ENCODE data around the gene SLC17A8.

SLC17A8 gene

GRCh38 chr12:100433701-100434100, 76.8 kb downstream of the SLC17A8 start:
- DNase-seq: no peak

- no peak for DNase-seq
Measured at GRCh38 chr12:100434177-100434576, 77.3 kb downstream of the SLC17A8 start.

GRCh38 chr12:100435957-100436356, 79.1 kb downstream of the SLC17A8 start:
- DNase-seq: no peak

- no peak for DNase-seq
Measured at GRCh38 chr12:100437038-100437841, 80.4 kb downstream of the SLC17A8 start.

- DNase-seq: no peak
Measured at GRCh38 chr12:100439797-100440196, 82.9 kb downstream of the SLC17A8 start.

- DNase-seq: no peak
Measured at GRCh38 chr12:100442403-100442802, 85.5 kb downstream of the SLC17A8 start.

GRCh38 chr12:100443434-100443833, 86.6 kb downstream of the SLC17A8 start:
- DNase-seq: no peak

- no peak for DNase-seq
Measured at GRCh38 chr12:100445081-100445481, 88.2 kb downstream of the SLC17A8 start.

GRCh38 chr12:100447381-100447780, 90.5 kb downstream of the SLC17A8 start:
- no peak for DNase-seq

GRCh38 chr12:100448656-100449055, 91.8 kb downstream of the SLC17A8 start:
- no peak for DNase-seq

- DNase-seq: no peak
Measured at GRCh38 chr12:100450735-100451134, 93.9 kb downstream of the SLC17A8 start.

- no peak for DNase-seq
Measured at GRCh38 chr12:100453951-100454350, 97.1 kb downstream of the SLC17A8 start.

- no peak for DNase-seq
Measured at GRCh38 chr12:100455896-100456295, 99.0 kb downstream of the SLC17A8 start.

- DNase-seq: no peak
Measured at GRCh38 chr12:100458191-100458590, 101.3 kb downstream of the SLC17A8 start.

GRCh38 chr12:100460702-100461101, 103.8 kb downstream of the SLC17A8 start:
- DNase-seq: no peak

- no peak for DNase-seq
Measured at GRCh38 chr12:100461330-100461973, 104.6 kb downstream of the SLC17A8 start.

- no peak for DNase-seq
Measured at GRCh38 chr12:100463661-100464060, 106.8 kb downstream of the SLC17A8 start.

- DNase-seq: no peak
Measured at GRCh38 chr12:100464529-100464928, 107.7 kb downstream of the SLC17A8 start.

GRCh38 chr12:100468126-100468525, 111.3 kb downstream of the SLC17A8 start:
- DNase-seq: no peak

Data from NCI-H510A treated with DMSO at 0.1 percent for 48 hours (cell line).